H1 (cell line): Measurements from ENCODE around the gene DIO3. TPM values are rescaled to one million over a fixed set of nuclear protein-coding genes. Genes with fewer than 3 reads are reported as not detected.

ENCODE experiments used
- CTCF ChIA-PET: fragments of 300-600 bp; sonication (Branson Sonifier 250); formaldehyde crosslinking; loops from one replicate; lab custom pipeline; 2021; ENCODE audit not compliant: partially characterized antibody; lab: Charles Lee
- POLR2A ChIA-PET: fragments of 300-600 bp; sonication (Branson Sonifier 250); formaldehyde crosslinking; loops from one replicate; lab custom pipeline; 2021; ENCODE audit warnings: inconsistent platforms; ENCODE audit not compliant: partially characterized antibody; lab: Charles Lee
- DNase-seq, 2 experiments: peaks; one replicate each; pipeline versions ENCODE4 v3.0.0 to v3.0.0-alpha.2; 2010 to 2022; ENCODE audit warnings: low spot score in 2 of 2, low read depth in 1 of 2, mixed read lengths in 1 of 2
- FAIRE-seq: peaks from 2 replicates; lab custom pipeline; 2011; peaks lifted over from hg19 to GRCh38; lab: Jason Lieb, UNC
- H2AFZ ChIP-seq: 2 replicates; pipeline ENCODE4 v1.8.1; 2012; ENCODE audit warnings: low read length, inconsistent platforms
- H2AK5ac ChIP-seq: 2 replicates; pipeline ENCODE4 v1.6.1; 2013; ENCODE audit warnings: low read depth, low read length
- H2BK120ac ChIP-seq: replicated peaks from 2 replicates; pipeline ENCODE3; 2013; ENCODE audit warnings: low read depth, low read length, inconsistent platforms
- H2BK12ac ChIP-seq: 2 replicates; pipeline ENCODE4 v1.6.1; 2013; ENCODE audit warnings: low read depth, low read length
- H2BK15ac ChIP-seq: 2 replicates; pipeline ENCODE4 v1.6.1; 2013; ENCODE audit warnings: low read length
- H2BK20ac ChIP-seq: 2 replicates; pipeline ENCODE4 v1.6.1; 2013; ENCODE audit warnings: low read length
- H2BK5ac ChIP-seq: 2 replicates; pipeline ENCODE4 v1.6.1; 2013; ENCODE audit warnings: low read depth, low read length
- H3K14ac ChIP-seq: 2 replicates; pipeline ENCODE4 v1.6.1; 2013; ENCODE audit warnings: inconsistent platforms; ENCODE audit not compliant: insufficient read length
- H3K18ac ChIP-seq: 2 replicates; pipeline ENCODE4 v1.6.1; 2013; ENCODE audit warnings: low read length; ENCODE audit errors: extremely low read depth
- H3K23ac ChIP-seq: 2 replicates; pipeline ENCODE4 v1.6.1; 2013; ENCODE audit warnings: inconsistent platforms; ENCODE audit not compliant: insufficient read length
- H3K23me2 ChIP-seq: 2 replicates; pipeline ENCODE4 v1.6.1; 2013; ENCODE audit warnings: low read depth, low read length
- H3K27ac ChIP-seq: 2 replicates; pipeline ENCODE4 v1.6.1; 2011; ENCODE audit warnings: low read depth, low read length, inconsistent platforms
- H3K27me3 ChIP-seq, 4 experiments: replicated peaks in 1 of 4; 1 replicate in 1 of 4; 2 replicates in 3 of 4; pipeline versions ENCODE4 v1.6.1 to v1.8.1; 2011 to 2013; ENCODE audit warnings: low read length in 3 of 4, mild to moderate bottlenecking in 3 of 4, inconsistent platforms in 2 of 4, mixed read lengths in 2 of 4, moderate library complexity in 1 of 4; ENCODE audit not compliant: control insufficient read depth in 3 of 4, insufficient read depth in 3 of 4; ENCODE audit errors: extremely low read depth in 1 of 4
- H3K36me3 ChIP-seq, 4 experiments: 2 replicates each; pipeline versions ENCODE4 v1.6.1 to v1.8.1; 2011 to 2013; ENCODE audit warnings: mild to moderate bottlenecking in 4 of 4, low read length in 3 of 4, moderate library complexity in 2 of 4, control low read depth in 1 of 4, inconsistent platforms in 1 of 4; ENCODE audit not compliant: insufficient read depth in 4 of 4, control insufficient read depth in 2 of 4
- H3K4ac ChIP-seq: replicated peaks from 2 replicates; pipeline ENCODE3; 2013; ENCODE audit warnings: low read length, low read depth, mixed read lengths, inconsistent platforms; ENCODE audit not compliant: insufficient read length
- H3K4me1 ChIP-seq, 4 experiments: replicated peaks in 1 of 4; 1 replicate in 1 of 4; 2 replicates in 3 of 4; pipeline versions ENCODE4 v1.6.1 to v1.8.1; 2011 to 2013; ENCODE audit warnings: low read length in 3 of 4, inconsistent platforms in 2 of 4, mixed read lengths in 1 of 4; ENCODE audit not compliant: insufficient read depth in 4 of 4, control insufficient read depth in 3 of 4
- H3K4me2 ChIP-seq, 2 experiments: 2 replicates each; pipeline versions ENCODE4 v1.6.1 to v1.8.1; 2011 to 2013; ENCODE audit warnings: low read depth in 2 of 2, low read length in 2 of 2, control low read depth in 1 of 2, inconsistent platforms in 1 of 2, mild to moderate bottlenecking in 1 of 2; ENCODE audit not compliant: insufficient read depth in 1 of 2
- H3K4me3 ChIP-seq, 4 experiments: fragments of 200-600, 300-600 bp in 1 of 4; sonication (generic), shearing (Covaris generic), sonication (Bioruptor Twin) in 1 of 4; 2 replicates each; pipeline versions ENCODE4 v1.5.1 to v1.8.1; 2011 to 2016; ENCODE audit warnings: low read length in 4 of 4, low read depth in 3 of 4, control low read depth in 2 of 4, inconsistent platforms in 2 of 4, mild to moderate bottlenecking in 2 of 4, mixed read lengths in 1 of 4, moderate library complexity in 1 of 4; ENCODE audit not compliant: insufficient read depth in 2 of 4; ENCODE audit errors: extremely low read depth in 1 of 4
- H3K56ac ChIP-seq: replicated peaks from 2 replicates; pipeline ENCODE3; 2013; ENCODE audit warnings: low read depth, mild to moderate bottlenecking, mixed read lengths, low read length, inconsistent platforms; ENCODE audit not compliant: insufficient read length
- H3K79me1 ChIP-seq: 2 replicates; pipeline ENCODE4 v1.6.1; 2013; ENCODE audit warnings: low read depth, low read length, control low read depth
- H3K79me2 ChIP-seq, 2 experiments: 2 replicates each; pipeline versions ENCODE4 v1.6.1 to v1.8.1; 2012 to 2013; ENCODE audit warnings: low read length in 2 of 2, mild to moderate bottlenecking in 2 of 2, inconsistent platforms in 1 of 2; ENCODE audit not compliant: insufficient read depth in 2 of 2, control insufficient read depth in 1 of 2
- H3K9ac ChIP-seq, 4 experiments: replicated peaks in 1 of 4; 1 replicate in 1 of 4; 2 replicates in 3 of 4; pipeline versions ENCODE4 v1.6.1 to v1.8.1; 2011 to 2013; ENCODE audit warnings: low read depth in 3 of 4, low read length in 3 of 4, control low read depth in 2 of 4, mild to moderate bottlenecking in 2 of 4, moderate library complexity in 2 of 4, inconsistent platforms in 1 of 4; ENCODE audit errors: extremely low read depth in 1 of 4
- H3K9me3 ChIP-seq, 2 experiments: 2 replicates each; pipeline versions ENCODE4 v1.6.1 to v1.8.1; 2012 to 2013; ENCODE audit warnings: mild to moderate bottlenecking in 2 of 2, moderate library complexity in 2 of 2, control low read depth in 1 of 2, inconsistent platforms in 1 of 2, low read depth in 1 of 2, low read length in 1 of 2, mixed read lengths in 1 of 2; ENCODE audit not compliant: insufficient read depth in 2 of 2
- H4K20me1 ChIP-seq, 2 experiments: replicated peaks in 1 of 2; 2 replicates each; pipeline versions ENCODE3 to v1.8.1; 2011 to 2013; ENCODE audit warnings: inconsistent platforms in 2 of 2, low read length in 2 of 2, mild to moderate bottlenecking in 1 of 2; ENCODE audit not compliant: insufficient read depth in 2 of 2, control insufficient read depth in 1 of 2
- H4K5ac ChIP-seq: 2 replicates; pipeline ENCODE4 v1.6.1; 2013; ENCODE audit warnings: low read length, low read depth, mixed read lengths, inconsistent platforms; ENCODE audit not compliant: insufficient read length
- H4K8ac ChIP-seq: 2 replicates; pipeline ENCODE4 v1.8.0; 2013; ENCODE audit warnings: mild to moderate bottlenecking, moderate library complexity, low read length, inconsistent platforms; ENCODE audit not compliant: insufficient read depth; ENCODE audit errors: extremely low read depth
- H4K91ac ChIP-seq: replicated peaks from 2 replicates; pipeline ENCODE3; 2013; ENCODE audit warnings: low read length, mixed read lengths, inconsistent platforms; ENCODE audit not compliant: insufficient read length
- BACH1 ChIP-seq: IDR thresholded peaks from 2 replicates; pipeline ENCODE4 v1.6.1; 2012; ENCODE audit warnings: low read length, improper control_type of control experiment
- CHD1 ChIP-seq: IDR thresholded peaks from 2 replicates; pipeline ENCODE4 v1.6.1; 2012; ENCODE audit warnings: low read depth, low read length, improper control_type of control experiment
- FOSL1 ChIP-seq: IDR thresholded peaks from 2 replicates; pipeline ENCODE4 v1.6.1; 2011; ENCODE audit warnings: mild to moderate bottlenecking, low read depth, low read length, moderate library complexity; ENCODE audit not compliant: insufficient read depth
- JUND ChIP-seq: IDR thresholded peaks from 2 replicates; pipeline ENCODE4 v1.6.1; 2011; ENCODE audit warnings: mild to moderate bottlenecking, improper control_type of control experiment, low read length
- KDM5A ChIP-seq: fragments of 200-600 bp; IDR thresholded peaks from 2 replicates; pipeline ENCODE4 v1.7.1; 2012; ENCODE audit warnings: mild to moderate bottlenecking, low read length, inconsistent platforms, mixed read lengths
- POLR2A ChIP-seq, 2 experiments: IDR thresholded peaks; 1 replicate in 1 of 2; 2 replicates in 1 of 2; pipeline ENCODE4 v1.6.1; 2011; ENCODE audit warnings: low read depth in 2 of 2, low read length in 2 of 2, mild to moderate bottlenecking in 2 of 2; ENCODE audit errors: control extremely low read depth in 1 of 2
- RAD21 ChIP-seq, 2 experiments: IDR thresholded peaks in 1 of 2; conservative IDR thresholded peaks in 1 of 2; 2 replicates each; pipeline ENCODE4 v1.6.1; 2011; ENCODE audit warnings: low read depth in 2 of 2, low read length in 2 of 2, improper control_type of control experiment in 1 of 2, inconsistent platforms in 1 of 2, mild to moderate bottlenecking in 1 of 2, moderate library complexity in 1 of 2
- RBBP5 ChIP-seq: IDR thresholded peaks from 2 replicates; pipeline ENCODE4 v1.7.1; 2012; ENCODE audit warnings: low read depth, mild to moderate bottlenecking, inconsistent platforms, low read length, moderate library complexity, borderline replicate concordance
- SP4 ChIP-seq: IDR thresholded peaks from 2 replicates; pipeline ENCODE4 v1.6.1; 2012; ENCODE audit warnings: low read length, inconsistent platforms
- SRF ChIP-seq: IDR thresholded peaks from 2 replicates; pipeline ENCODE4 v1.6.1; 2011; ENCODE audit warnings: mild to moderate bottlenecking, low read depth, low read length, moderate library complexity
- TAF7 ChIP-seq: optimal IDR thresholded peaks from 2 replicates; pipeline ENCODE3; 2011; ENCODE audit warnings: low read depth, mild to moderate bottlenecking, inconsistent platforms, low read length, moderate library complexity, borderline replicate concordance
- WGBS, 2 experiments: shearing (Covaris generic) in 1 of 2; methylation state at CpG; one replicate each; pipeline versions ENCODE4 v1.1.6 to v1.1.7; 2013 to 2015; ENCODE audit warnings: low lambda C conversion rate in 2 of 2, mixed read lengths in 2 of 2, inconsistent platforms in 1 of 2, low coverage in 1 of 2, missing lambda C conversion rate in 1 of 2; ENCODE audit not compliant: insufficient replicate concordance in 2 of 2, insufficient coverage in 1 of 2, insufficient read length in 1 of 2; ENCODE audit errors: extremely low coverage in 1 of 2, missing lambda C conversion rate in 1 of 2; 5-methylcytosine and 5-hydroxymethylcytosine counted together
- polyA plus RNA-seq, 7 experiments: library from polyadenylated mRNA; depleted of rRNA in 3 of 7; stranded (reverse) in 5 of 7; unstranded in 2 of 7; fragments of >200 nt in 5 of 7; fragments of 200-250 nt in 2 of 7; gene quantifications; 1 replicate in 5 of 7; 2 replicates in 1 of 7; 4 replicates in 1 of 7; pipeline versions ENCODE4 v1.2.1 to v1.2.3, GENCODE V29; 2011 to 2013; ENCODE audit warnings: missing spikeins in 2 of 7, mixed read lengths in 2 of 7
- total RNA-seq: library from RNA; stranded (reverse); fragmentation: NEBNext Ultra II Directional; extraction: Animal tissue kit (Norgen Biotek cat#: 25700); gene quantifications from 2 replicates; pipeline ENCODE4 v1.2.1, GENCODE V29; 2021

DIO3 gene
- total and polyA plus RNA-seq, 2 of the 8 experiments (the other 6 are each of a cell fraction or from before 2014, with no cell fraction given) = 0.17 to 0.19 TPM

DNA sequence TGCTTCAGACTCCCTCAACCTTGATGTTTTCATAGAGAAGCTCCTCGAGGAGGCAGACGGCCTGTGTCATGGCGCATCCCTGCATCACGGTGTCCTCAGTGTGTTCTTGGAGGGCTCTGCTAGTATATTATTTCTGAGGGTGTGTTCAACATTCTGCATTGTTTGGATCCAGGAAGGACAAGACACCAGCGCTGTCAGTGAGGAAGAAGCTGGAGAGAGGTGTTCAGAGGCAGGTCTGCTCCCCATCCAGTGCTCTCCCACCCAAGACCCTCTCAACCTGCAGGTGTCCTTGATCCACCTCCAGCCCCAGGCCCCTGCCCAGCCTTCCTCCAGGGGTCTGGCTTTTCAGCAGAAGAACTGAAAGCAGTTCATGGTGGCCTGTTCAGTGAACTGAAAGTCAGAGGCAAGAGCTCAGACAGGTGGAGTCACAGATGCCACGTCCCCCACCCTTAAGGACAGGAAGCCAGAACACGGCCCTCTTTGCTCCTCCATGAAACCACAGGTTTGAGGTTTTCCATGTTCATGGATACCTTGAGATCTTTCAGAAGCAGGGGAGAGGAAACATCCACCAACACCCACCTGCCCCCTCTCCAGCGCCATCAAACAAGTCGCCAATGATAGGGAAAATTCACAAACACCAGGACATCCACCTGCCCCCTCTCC, 37.4 kb downstream of the DIO3 start:
- Histone ChIP-seq H3K4me1 (no peaks in the 10 kb centered on the region), H2BK12ac (no peak overlapping the region), H3K27me3 (no peaks in the 10 kb centered on the region), H3K36me3 (no peaks in the 10 kb centered on the region), H3K56ac (no peak overlapping the region), H3K9me3 (no peaks in the 10 kb centered on the region), H3K18ac (no peak overlapping the region), H4K20me1 (no peaks in the 10 kb centered on the region), H2BK120ac (no peak overlapping the region), H2AFZ (no peak overlapping the region), H2BK5ac (no peak overlapping the region), H4K91ac (no peak overlapping the region), H3K4ac (no peak overlapping the region), H3K14ac (no peak overlapping the region), H3K79me1 (no peaks in the 10 kb centered on the region), H3K79me2 (no peaks in the 10 kb centered on the region), H3K4me2 (no peak overlapping the region), H4K8ac (no peak overlapping the region), H2AK5ac (no peak overlapping the region), H3K9ac (no peak overlapping the region), H3K27ac (no peak overlapping the region), H2BK20ac (no peak overlapping the region), H3K23ac (no peak overlapping the region), H2BK15ac (no peak overlapping the region), H3K23me2 (no peaks in the 10 kb centered on the region; the same call in 1 of the 2 replicates), H3K4me3 (no peak overlapping the region), H4K5ac (no peak overlapping the region)
- CTCF ChIA-PET = interaction anchor here (3.2 kb wide), 1 partner anchor 11 kb away, joined by 14 read pairs; no protein-coding TSS in a partner anchor
- DNase-seq = no peak
- no peak for FAIRE-seq
- WGBS, 2 experiments = 88% methylated on average over 9 of the region's 9 CpGs; no CpG with 5 or more reads in 1 of the 2 experiments
- POLR2A ChIA-PET = interaction anchor here (0.6 kb wide), 1 partner anchor 766 kb away, joined by 4 read pairs; no protein-coding TSS in a partner anchor
- no peak for TF ChIP-seq SP4
- no peak for TF ChIP-seq RAD21 (IDR thresholded peaks at IDR 0.05 in 1 of 2, conservative IDR thresholded peaks at IDR 0.05 in 1 of 2; ENCODE audit: low read depth in 2 of 2, low read length in 2 of 2)
- TF ChIP-seq CHD1 = no peak
- no peak for TF ChIP-seq POLR2A (IDR thresholded peaks at IDR 0.05; ENCODE audit: control extremely low read depth in 1 of 2, low read depth in 2 of 2, low read length in 2 of 2)
- no peak for TF ChIP-seq SRF
- no peak for TF ChIP-seq BACH1
- no peak for TF ChIP-seq KDM5A
- no peak for TF ChIP-seq TAF7
- no peak for TF ChIP-seq JUND
- TF ChIP-seq RBBP5 = no peak
- TF ChIP-seq FOSL1 = no peak
